ENCODE data around the gene EPHB2.
"Not testable (repeated sequence)": the region's sequence is repeated elsewhere in the genome, so short reads cannot be mapped to it uniquely, and the experiment has no call there.

Gene EPHB2

GRCh38 chr1:22674410-22674749, 36.3 kb upstream of the EPHB2 start:
- Histone ChIP-seq H3K36me3 (ENCODE audit: control insufficient read depth, insufficient read depth, low read length) (no peaks in the 10 kb centered on the region), H3K27me3 (ENCODE audit: control insufficient read depth, insufficient read depth, low read length) (no peaks in the 10 kb centered on the region), H3K4me3 (ENCODE audit: low read length) (no peak overlapping the region), H3K4me1 (ENCODE audit: control insufficient read depth, insufficient read depth, low read length) (peaks cover 4% of the 10 kb centered on the region), H3K27ac (ENCODE audit: low read length) (no peak overlapping the region), H3K9me3 (ENCODE audit: control insufficient read depth, insufficient read depth, low read length) (no peaks in the 10 kb centered on the region)
- no CpG with 5 or more reads among the region's 1 CpG for WGBS (ENCODE audit: insufficient coverage, insufficient read length)
- DNase-seq (ENCODE audit: low read depth, low spot score): no peak

- not testable (repeated sequence) for H3K27me3 ChIP-seq (ENCODE audit: control insufficient read depth, insufficient read depth, low read length); H3K9me3 ChIP-seq (ENCODE audit: control insufficient read depth, insufficient read depth, low read length); H3K4me1 ChIP-seq (ENCODE audit: control insufficient read depth, insufficient read depth, low read length); H3K4me3 ChIP-seq (ENCODE audit: low read length); H3K36me3 ChIP-seq (ENCODE audit: control insufficient read depth, insufficient read depth, low read length); H3K27ac ChIP-seq (ENCODE audit: low read length); DNase-seq (ENCODE audit: low read depth, low spot score)
- no CpG with 5 or more reads among the region's 15 CpGs for WGBS (ENCODE audit: insufficient coverage, insufficient read length)
Observed at GRCh38 chr1:22676151-22676550, 34.5 kb upstream of the EPHB2 start.

GRCh38 chr1:22676916-22677583, 33.6 kb upstream of the EPHB2 start:
- no peak for DNase-seq (ENCODE audit: low read depth, low spot score)
- Histone ChIP-seq H3K9me3 (ENCODE audit: control insufficient read depth, insufficient read depth, low read length) (no peaks in the 10 kb centered on the region), H3K27me3 (ENCODE audit: control insufficient read depth, insufficient read depth, low read length) (no peaks in the 10 kb centered on the region), H3K4me1 (ENCODE audit: control insufficient read depth, insufficient read depth, low read length) (peaks cover 4% of the 10 kb centered on the region), H3K36me3 (ENCODE audit: control insufficient read depth, insufficient read depth, low read length) (no peaks in the 10 kb centered on the region), H3K27ac (ENCODE audit: low read length) (no peak overlapping the region), H3K4me3 (ENCODE audit: low read length) (no peak overlapping the region)
- WGBS (ENCODE audit: insufficient coverage, insufficient read length): no CpG with 5 or more reads among the region's 37 CpGs

GRCh38 chr1:22677931-22678896, 32.4 kb upstream of the EPHB2 start:
- Histone ChIP-seq H3K9me3 (ENCODE audit: control insufficient read depth, insufficient read depth, low read length) (no peaks in the 10 kb centered on the region), H3K27me3 (ENCODE audit: control insufficient read depth, insufficient read depth, low read length) (no peaks in the 10 kb centered on the region), H3K4me1 (ENCODE audit: control insufficient read depth, insufficient read depth, low read length) (peaks cover 4% of the 10 kb centered on the region), H3K4me3 (ENCODE audit: low read length) (no peak overlapping the region), H3K36me3 (ENCODE audit: control insufficient read depth, insufficient read depth, low read length) (no peaks in the 10 kb centered on the region), H3K27ac (ENCODE audit: low read length) (no peak overlapping the region)
- DNase-seq (ENCODE audit: low read depth, low spot score): no peak
- WGBS (ENCODE audit: insufficient coverage, insufficient read length): 100% methylated on average over 4 of the region's 13 CpGs

- no CpG with 5 or more reads among the region's 9 CpGs for WGBS (ENCODE audit: insufficient coverage, insufficient read length)
Observed at GRCh38 chr1:22680726-22681125, 29.9 kb upstream of the EPHB2 start.

GRCh38 chr1:22681556-22682276, 28.9 kb upstream of the EPHB2 start:
- no CpG with 5 or more reads among the region's 15 CpGs for WGBS (ENCODE audit: insufficient coverage, insufficient read length)
- DNase-seq (ENCODE audit: low read depth, low spot score): no peak

More at GRCh38 chr1:22680726-22681125, 29.9 kb upstream of the EPHB2 start:
- Histone ChIP-seq H3K27ac (ENCODE audit: low read length) (no peak overlapping the region), H3K36me3 (ENCODE audit: control insufficient read depth, insufficient read depth, low read length) (no peaks in the 10 kb centered on the region), H3K27me3 (ENCODE audit: control insufficient read depth, insufficient read depth, low read length) (no peaks in the 10 kb centered on the region), H3K4me1 (ENCODE audit: control insufficient read depth, insufficient read depth, low read length) (peaks cover 2% of the 10 kb centered on the region), H3K4me3 (ENCODE audit: low read length) (no peak overlapping the region), H3K9me3 (ENCODE audit: control insufficient read depth, insufficient read depth, low read length) (no peaks in the 10 kb centered on the region)
- no peak for DNase-seq (ENCODE audit: low read depth, low spot score)

GRCh38 chr1:22683547-22683946, 27.1 kb upstream of the EPHB2 start:
- Histone ChIP-seq H3K4me1 (ENCODE audit: control insufficient read depth, insufficient read depth, low read length) (no peaks in the 10 kb centered on the region), H3K4me3 (ENCODE audit: low read length) (no peak overlapping the region), H3K27me3 (ENCODE audit: control insufficient read depth, insufficient read depth, low read length) (no peaks in the 10 kb centered on the region), H3K36me3 (ENCODE audit: control insufficient read depth, insufficient read depth, low read length) (no peaks in the 10 kb centered on the region), H3K9me3 (ENCODE audit: control insufficient read depth, insufficient read depth, low read length) (no peaks in the 10 kb centered on the region), H3K27ac (ENCODE audit: low read length) (no peak overlapping the region)
- DNase-seq (ENCODE audit: low read depth, low spot score): no peak
- WGBS (ENCODE audit: insufficient coverage, insufficient read length): no CpG with 5 or more reads among the region's 1 CpG

More at GRCh38 chr1:22681556-22682276, 28.9 kb upstream of the EPHB2 start:
- peaks cover 2% of the 10 kb centered on the region for H3K4me1 ChIP-seq (ENCODE audit: control insufficient read depth, insufficient read depth, low read length)
- no peaks in the 10 kb centered on the region for H3K27me3 ChIP-seq (ENCODE audit: control insufficient read depth, insufficient read depth, low read length)
- H3K4me3 ChIP-seq (ENCODE audit: low read length): no peak overlapping the region
- H3K27ac ChIP-seq (ENCODE audit: low read length): no peak overlapping the region
- no peaks in the 10 kb centered on the region for H3K9me3 ChIP-seq (ENCODE audit: control insufficient read depth, insufficient read depth, low read length)
- no peaks in the 10 kb centered on the region for H3K36me3 ChIP-seq (ENCODE audit: control insufficient read depth, insufficient read depth, low read length)

- H3K9me3 ChIP-seq (ENCODE audit: control insufficient read depth, insufficient read depth, low read length): no peaks in the 10 kb centered on the region
- H3K4me1 ChIP-seq (ENCODE audit: control insufficient read depth, insufficient read depth, low read length): no peaks in the 10 kb centered on the region
- DNase-seq (ENCODE audit: low read depth, low spot score): no peak
- H3K4me3 ChIP-seq (ENCODE audit: low read length): no peak overlapping the region
- no peaks in the 10 kb centered on the region for H3K36me3 ChIP-seq (ENCODE audit: control insufficient read depth, insufficient read depth, low read length)
- no peaks in the 10 kb centered on the region for H3K27me3 ChIP-seq (ENCODE audit: control insufficient read depth, insufficient read depth, low read length)
- no CpG with 5 or more reads among the region's 10 CpGs for WGBS (ENCODE audit: insufficient coverage, insufficient read length)
- H3K27ac ChIP-seq (ENCODE audit: low read length): no peak overlapping the region
Observed at GRCh38 chr1:22685591-22686059, 25.0 kb upstream of the EPHB2 start.

- no peak overlapping the region for H3K27ac ChIP-seq (ENCODE audit: low read length)
- no peaks in the 10 kb centered on the region for H3K36me3 ChIP-seq (ENCODE audit: control insufficient read depth, insufficient read depth, low read length)
- H3K4me1 ChIP-seq (ENCODE audit: control insufficient read depth, insufficient read depth, low read length): no peaks in the 10 kb centered on the region
- DNase-seq (ENCODE audit: low read depth, low spot score): no peak
- no CpG with 5 or more reads among the region's 2 CpGs for WGBS (ENCODE audit: insufficient coverage, insufficient read length)
- no peaks in the 10 kb centered on the region for H3K9me3 ChIP-seq (ENCODE audit: control insufficient read depth, insufficient read depth, low read length)
- H3K4me3 ChIP-seq (ENCODE audit: low read length): no peak overlapping the region
- no peaks in the 10 kb centered on the region for H3K27me3 ChIP-seq (ENCODE audit: control insufficient read depth, insufficient read depth, low read length)
Observed at GRCh38 chr1:22687191-22687590, 23.4 kb upstream of the EPHB2 start.

- Histone ChIP-seq H3K27ac (ENCODE audit: low read length) (no peak overlapping the region), H3K27me3 (ENCODE audit: control insufficient read depth, insufficient read depth, low read length) (no peaks in the 10 kb centered on the region)
Observed at GRCh38 chr1:22688466-22688865, 22.2 kb upstream of the EPHB2 start.

More at GRCh38 chr1:22688466-22688865, 22.2 kb upstream of the EPHB2 start:
- Histone ChIP-seq H3K9me3 (ENCODE audit: control insufficient read depth, insufficient read depth, low read length) (no peaks in the 10 kb centered on the region), H3K4me1 (ENCODE audit: control insufficient read depth, insufficient read depth, low read length) (no peaks in the 10 kb centered on the region), H3K4me3 (ENCODE audit: low read length) (no peak overlapping the region), H3K36me3 (ENCODE audit: control insufficient read depth, insufficient read depth, low read length) (no peaks in the 10 kb centered on the region)
- no peak for DNase-seq (ENCODE audit: low read depth, low spot score)
